ENCODE data around the gene PLIN5. TPM values are rescaled to one million over a fixed set of nuclear protein-coding genes. Genes with fewer than 3 reads are reported as not detected.

Gene PLIN5
- total RNA-seq, 1 experiment from 2014 or later, result 8.1 TPM

DNA sequence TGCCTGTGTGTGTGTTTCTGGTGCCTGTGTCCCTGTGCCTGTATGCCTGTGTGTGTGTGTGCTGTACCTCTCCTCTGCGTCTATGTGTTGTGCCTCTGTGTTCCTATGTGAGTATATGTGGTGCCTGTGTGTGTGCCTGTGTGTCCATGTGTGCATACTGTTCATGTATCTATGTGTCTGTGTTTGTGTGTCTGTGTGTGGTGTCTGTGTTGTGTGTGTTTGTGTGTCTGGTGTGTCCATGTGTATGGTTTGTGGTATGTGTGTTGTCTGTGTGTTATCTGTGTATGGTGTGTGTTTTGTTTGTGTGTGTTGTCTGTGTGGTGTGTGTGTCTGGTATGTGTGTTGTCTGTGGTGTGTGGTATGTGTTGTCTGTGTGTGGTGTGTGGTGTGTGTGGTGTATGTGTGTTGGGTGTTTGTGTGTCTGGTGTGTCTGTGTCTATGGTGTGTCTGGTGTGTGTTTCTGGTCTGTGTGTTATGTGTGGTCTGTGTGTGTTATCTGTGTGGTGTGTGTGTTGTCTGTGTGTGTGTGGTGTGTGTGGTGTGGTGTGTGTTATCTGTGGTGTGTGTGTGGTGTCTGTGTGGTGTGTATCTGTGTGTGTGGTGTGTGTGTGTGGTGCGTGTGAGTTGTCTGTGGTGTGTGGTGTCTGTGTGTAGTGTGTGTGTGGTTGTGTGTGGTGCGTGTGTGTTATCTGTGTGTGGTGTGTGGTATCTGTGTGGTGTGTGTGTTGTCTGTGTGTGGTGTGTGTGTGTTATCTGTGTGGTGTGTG, 42.5 kb downstream of the PLIN5 start (continued):
- TF ChIP-seq, protein P1, sequence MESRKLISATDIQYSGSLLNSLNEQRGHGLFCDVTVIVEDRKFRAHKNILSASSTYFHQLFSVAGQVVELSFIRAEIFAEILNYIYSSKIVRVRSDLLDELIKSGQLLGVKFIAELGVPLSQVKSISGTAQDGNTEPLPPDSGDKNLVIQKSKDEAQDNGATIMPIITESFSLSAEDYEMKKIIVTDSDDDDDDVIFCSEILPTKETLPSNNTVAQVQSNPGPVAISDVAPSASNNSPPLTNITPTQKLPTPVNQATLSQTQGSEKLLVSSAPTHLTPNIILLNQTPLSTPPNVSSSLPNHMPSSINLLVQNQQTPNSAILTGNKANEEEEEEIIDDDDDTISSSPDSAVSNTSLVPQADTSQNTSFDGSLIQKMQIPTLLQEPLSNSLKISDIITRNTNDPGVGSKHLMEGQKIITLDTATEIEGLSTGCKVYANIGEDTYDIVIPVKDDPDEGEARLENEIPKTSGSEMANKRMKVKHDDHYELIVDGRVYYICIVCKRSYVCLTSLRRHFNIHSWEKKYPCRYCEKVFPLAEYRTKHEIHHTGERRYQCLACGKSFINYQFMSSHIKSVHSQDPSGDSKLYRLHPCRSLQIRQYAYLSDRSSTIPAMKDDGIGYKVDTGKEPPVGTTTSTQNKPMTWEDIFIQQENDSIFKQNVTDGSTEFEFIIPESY (IDR thresholded peaks at IDR 0.05; ENCODE audit: extremely low read depth, insufficient replicate concordance, low read length), result no peak
- TF ChIP-seq FOSL1 (IDR thresholded peaks at IDR 0.05; ENCODE audit: low read depth) (no peak), CEBPB (IDR thresholded peaks at IDR 0.05; ENCODE audit: low read depth) (no peak), YY1 (IDR thresholded peaks at IDR 0.05; ENCODE audit: extremely low read depth, insufficient replicate concordance, low read depth, low read length) (no peak), ZFX (IDR thresholded peaks at IDR 0.05) (no peak)
- TF ChIP-seq, protein P2, sequence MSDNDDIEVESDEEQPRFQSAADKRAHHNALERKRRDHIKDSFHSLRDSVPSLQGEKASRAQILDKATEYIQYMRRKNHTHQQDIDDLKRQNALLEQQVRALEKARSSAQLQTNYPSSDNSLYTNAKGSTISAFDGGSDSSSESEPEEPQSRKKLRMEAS (IDR thresholded peaks at IDR 0.05), result no peak

DNA sequence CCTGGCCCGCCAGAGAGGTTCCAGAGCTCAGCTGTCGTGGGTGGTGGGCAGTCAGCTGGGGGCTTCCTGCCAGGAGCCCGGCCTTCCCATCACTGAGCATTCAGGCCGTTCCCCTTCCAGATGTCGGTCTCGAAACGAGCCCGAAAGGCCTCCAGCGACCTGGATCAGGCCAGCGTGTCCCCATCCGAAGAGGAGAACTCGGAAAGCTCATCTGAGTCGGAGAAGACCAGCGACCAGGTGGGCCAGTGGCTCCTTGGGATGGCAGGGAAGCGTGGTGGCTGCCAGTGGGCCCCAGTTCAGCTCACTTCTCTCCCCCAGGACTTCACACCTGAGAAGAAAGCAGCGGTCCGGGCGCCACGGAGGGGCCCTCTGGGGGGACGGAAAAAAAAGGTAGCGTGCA, 43.6 kb downstream of the PLIN5 start:
- Histone ChIP-seq H3K4me1 (ENCODE audit: control insufficient read depth in 1 of 2, insufficient read depth in 2 of 2, low read length in 2 of 2) (peaks cover 0 to 3% of the 10 kb centered on the region in 2 experiments; a peak in 2 of 4 replicates), H3K4me2 (ENCODE audit: low read length) (no peak overlapping the region), H3K4me3 (replicated peaks in 1 of 2; ENCODE audit: low read depth in 1 of 2, low read length in 2 of 2) (no peak overlapping the region), H2AFZ (ENCODE audit: low read depth, low read length, poor library complexity, severe bottlenecking) (no peak overlapping the region), H3K36me3 (ENCODE audit: control insufficient read depth in 1 of 2, insufficient read depth in 2 of 2, low read length in 2 of 2) (peaks cover 6 to 29% of the 10 kb centered on the region in 2 experiments; a peak in 3 of 4 replicates), H3K9me3 (ENCODE audit: control insufficient read depth in 1 of 2, insufficient read depth in 1 of 2, low read depth in 1 of 2, low read length in 2 of 2) (peaks cover 0 to 4% of the 10 kb centered on the region in 2 experiments; a peak in 1 of 4 replicates), H3K27ac (ENCODE audit: low read depth, low read length) (no peak overlapping the region), H3K27me3 (ENCODE audit: insufficient read depth, low read length) (no peaks in the 10 kb centered on the region), H3K9ac (ENCODE audit: low read length) (no peak overlapping the region), H4K20me1 (ENCODE audit: insufficient read depth) (no peaks in the 10 kb centered on the region), H3K79me2 (ENCODE audit: insufficient read depth, low read length) (no peaks in the 10 kb centered on the region), H3K9me2 (ENCODE audit: insufficient read depth) (no peaks in the 10 kb centered on the region)
- ChIA-PET POLR2A (no interaction called here), CTCF (no interaction called here), RAD21 (ENCODE audit: low non-redundant PET in 1 of 2, low total read pairs in 2 of 2, uncharacterized antibody in 2 of 2, unreplicated experiment in 2 of 2) (no interaction called here)
- no peak for DNase-seq (ENCODE audit: low read depth, low spot score)
- intact Hi-C loops (cut with micrococcal nuclease), result no loop called here
- TF ChIP-seq YY1 (IDR thresholded peaks at IDR 0.05; ENCODE audit: extremely low read depth, insufficient replicate concordance, low read depth, low read length), result no peak
- ATAC-seq, result no peak
- no TSS peak for BruUV-seq (replicated peaks)

Measured in HCT116 (cell line).